Stimulated activated effector memory CD8-positive, alpha-beta T cell treated with anti-CD3 and anti-CD28 coated beads, Interleukin-12 subunit alpha, Interleukin-12 subunit beta, amount 100 ng/mL, for 72 hours (primary cell): ENCODE results near the gene ASH1L.
A peak's percentile ranks its signal among the peaks of the same experiment; 100 is the strongest.

Experiments used
- ATAC-seq: fragments of 150-1000 bp; cut with Tn5 transposase; 2 replicates; pipeline ENCODE4 v1.10.0; 2021
- DNase-seq, 2 donors: peaks; one replicate each; pipeline ENCODE4 v3.0.0; 2021 to 2022; ENCODE audit warnings: low spot score in 2 of 2
- H3K27ac Mint-ChIP-seq: one replicate; pipeline ENCODE4 v1.8.0; 2022; ENCODE audit warnings: mild to moderate bottlenecking, mixed read lengths
- H3K36me3 Mint-ChIP-seq: one replicate; pipeline ENCODE4 v1.8.0; 2022; ENCODE audit warnings: mild to moderate bottlenecking, mixed read lengths
- H3K4me1 Mint-ChIP-seq: one replicate; pipeline ENCODE4 v1.8.0; 2022; ENCODE audit warnings: mixed read lengths
- H3K4me3 Mint-ChIP-seq: one replicate; pipeline ENCODE4 v1.8.0; 2022; ENCODE audit warnings: mild to moderate bottlenecking, mixed read lengths
- H3K9me3 Mint-ChIP-seq: one replicate; pipeline ENCODE4 v1.8.0; 2022; ENCODE audit warnings: mixed read lengths

ASH1L gene

DNA sequence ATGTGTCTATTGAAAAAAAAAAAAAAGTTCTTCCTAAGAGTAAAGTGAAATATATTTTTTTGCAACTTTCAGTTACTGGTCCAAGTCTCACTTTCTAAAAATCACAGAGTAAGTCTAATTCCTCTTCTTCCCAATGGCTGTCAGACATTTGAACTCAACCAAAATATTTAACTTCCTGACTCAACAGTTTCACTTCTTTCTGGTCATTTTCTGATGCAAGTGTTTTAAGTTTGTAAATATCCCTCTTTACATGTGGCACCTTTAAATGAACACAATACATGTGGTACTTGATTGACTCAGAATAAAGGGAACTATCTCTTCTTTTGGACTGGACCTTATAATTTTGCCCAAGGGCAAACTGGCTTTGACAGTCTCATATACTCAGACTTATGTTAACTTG is 76.7 kb downstream of the ASH1L start:
- no peak for ATAC-seq
- DNase-seq: no peak
- Mint-ChIP-seq H3K4me1 (peaks cover 12% of the 10 kb centered on the region), H3K36me3 (peaks cover 48% of the 10 kb centered on the region), H3K9me3 (no peaks in the 10 kb centered on the region), H3K4me3 (no peak overlapping the region), H3K27ac (peak overlapping the region; percentile 6)

- Mint-ChIP-seq H3K4me3 (no peak overlapping the region), H3K9me3 (no peaks in the 10 kb centered on the region), H3K36me3 (peaks cover 48% of the 10 kb centered on the region), H3K4me1 (peaks cover 6% of the 10 kb centered on the region), H3K27ac (no peak overlapping the region)
- ATAC-seq (no peak), DNase-seq (no peak)
Measured at GRCh38 chr1:155485222-155485621, 77.4 kb downstream of the ASH1L start.

- ATAC-seq (no peak), DNase-seq (no peak)
- no peak overlapping the region for H3K4me3 Mint-ChIP-seq
- H3K27ac Mint-ChIP-seq: peak overlapping the region; percentile 54
- peaks cover 48% of the 10 kb centered on the region for H3K36me3 Mint-ChIP-seq
- peaks cover 25% of the 10 kb centered on the region for H3K4me1 Mint-ChIP-seq
- no peaks in the 10 kb centered on the region for H3K9me3 Mint-ChIP-seq
Measured at GRCh38 chr1:155481741-155482241, 80.8 kb downstream of the ASH1L start.

DNA sequence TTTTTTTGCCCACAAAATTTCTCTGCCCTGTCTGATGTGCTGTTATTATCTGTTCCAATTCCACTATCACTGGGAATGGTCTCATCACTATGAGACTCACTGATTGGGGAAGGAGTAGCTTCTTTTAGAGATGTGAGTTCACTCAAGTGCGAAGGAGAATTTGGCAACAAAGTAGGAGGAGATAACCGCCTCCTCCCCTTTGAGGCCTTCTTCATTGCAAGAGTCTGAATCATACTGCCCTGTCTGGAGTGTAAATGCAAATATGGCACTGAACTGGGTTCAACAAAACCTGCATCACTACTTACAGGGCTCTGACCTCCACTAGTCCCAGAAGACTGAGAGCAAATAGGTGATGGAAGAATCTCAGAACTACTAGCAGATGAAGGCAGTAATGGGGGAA is 83.4 kb downstream of the ASH1L start:
- H3K9me3 Mint-ChIP-seq: no peaks in the 10 kb centered on the region
- H3K4me3 Mint-ChIP-seq: no peak overlapping the region
- peaks cover 26% of the 10 kb centered on the region for H3K4me1 Mint-ChIP-seq
- DNase-seq (no peak), ATAC-seq (no peak)
- H3K36me3 Mint-ChIP-seq: peaks cover 59% of the 10 kb centered on the region
- H3K27ac Mint-ChIP-seq: no peak overlapping the region

- ATAC-seq (no peak), DNase-seq (no peak)
- Mint-ChIP-seq H3K27ac (no peak overlapping the region), H3K9me3 (no peaks in the 10 kb centered on the region), H3K4me3 (no peak overlapping the region), H3K36me3 (peaks cover 64% of the 10 kb centered on the region), H3K4me1 (peaks cover 26% of the 10 kb centered on the region)
Measured at GRCh38 chr1:155478270-155478852, 84.2 kb downstream of the ASH1L start.

DNA sequence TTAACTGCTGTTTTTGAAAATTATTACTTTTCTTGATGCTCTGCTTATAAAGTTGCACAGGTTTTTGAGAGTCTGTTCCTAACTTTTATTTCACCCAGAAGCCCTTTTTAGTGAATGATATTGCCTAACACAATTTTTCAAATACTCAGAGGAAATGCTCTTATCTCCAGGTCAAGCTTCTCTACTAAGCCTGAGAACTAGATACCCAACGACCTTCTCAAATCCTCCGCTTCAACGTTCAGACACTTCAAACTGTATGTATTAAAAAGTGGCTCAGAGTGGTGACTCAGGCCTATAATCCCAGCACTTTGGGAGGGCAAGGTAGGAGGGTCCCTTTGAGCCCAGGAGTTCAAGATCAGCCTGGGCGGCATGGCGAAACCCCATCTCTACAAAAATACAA is 88.5 kb downstream of the ASH1L start:
- Mint-ChIP-seq H3K4me3 (no peak overlapping the region), H3K4me1 (peaks cover 26% of the 10 kb centered on the region), H3K27ac (no peak overlapping the region), H3K9me3 (peaks cover 6% of the 10 kb centered on the region), H3K36me3 (peaks cover 43% of the 10 kb centered on the region)
- ATAC-seq: no peak
- no peak for DNase-seq

DNA sequence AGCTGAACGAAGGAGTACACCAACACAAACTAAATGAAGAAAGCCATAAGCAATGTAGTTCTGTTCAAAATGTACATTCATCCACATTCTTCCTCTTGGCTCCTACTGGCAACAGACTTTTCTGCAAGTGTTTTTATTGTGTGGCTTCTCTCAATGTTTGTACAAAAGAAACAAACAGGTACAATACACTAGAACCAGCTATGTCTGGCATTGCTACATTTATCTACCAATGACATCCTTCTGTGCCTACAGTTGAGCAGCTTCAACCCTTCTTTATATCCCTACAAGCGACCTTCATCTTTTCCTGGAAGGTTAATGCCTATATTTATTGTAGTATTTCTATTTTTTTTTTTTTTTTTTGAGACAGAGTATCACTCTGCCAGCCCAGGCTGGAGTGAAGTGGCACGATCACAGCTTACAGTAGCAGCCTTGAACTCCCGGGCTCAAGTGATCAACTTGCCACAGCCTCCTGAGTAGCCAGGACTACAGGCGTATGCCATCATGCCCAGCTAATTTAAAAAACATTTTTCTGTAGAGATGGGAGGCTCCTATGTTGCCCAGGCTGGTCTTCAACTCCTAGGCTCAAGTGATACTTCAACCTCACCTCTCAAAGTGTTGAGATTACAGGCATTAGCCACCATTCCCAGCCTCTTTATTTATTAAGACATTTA is 89.3 kb downstream of the ASH1L start:
- peaks cover 6% of the 10 kb centered on the region for H3K9me3 Mint-ChIP-seq
- DNase-seq (no peak), ATAC-seq (no peak)
- H3K4me3 Mint-ChIP-seq: no peak overlapping the region
- H3K4me1 Mint-ChIP-seq: peaks cover 20% of the 10 kb centered on the region
- no peak overlapping the region for H3K27ac Mint-ChIP-seq
- peaks cover 47% of the 10 kb centered on the region for H3K36me3 Mint-ChIP-seq

DNA sequence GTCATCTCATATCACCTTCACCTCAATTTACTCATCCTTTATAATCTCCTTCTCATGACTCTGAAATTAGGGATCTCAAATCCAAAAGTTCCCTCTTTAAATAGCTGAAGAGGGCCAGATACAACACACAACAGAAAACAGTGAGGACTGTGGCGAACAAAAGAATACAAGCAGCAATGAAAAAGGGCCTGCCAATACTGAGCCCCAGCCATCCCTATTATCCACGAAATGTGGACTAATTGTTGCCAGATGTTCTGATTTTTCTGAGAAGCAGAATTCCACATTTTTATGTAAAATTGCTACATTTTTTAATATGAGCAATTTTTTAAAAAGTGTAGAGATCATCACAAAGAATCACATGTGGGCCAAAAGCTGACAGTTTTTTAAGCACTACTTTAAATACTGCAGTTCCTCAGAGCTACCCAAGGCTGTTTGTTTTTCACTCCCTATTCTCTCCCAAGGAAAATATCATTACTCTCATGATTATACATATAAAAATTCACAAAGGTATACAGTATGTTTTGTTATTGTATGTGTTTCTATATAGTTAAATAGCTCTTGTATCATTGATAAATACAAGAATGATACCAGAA is 90.0 kb downstream of the ASH1L start:
- Mint-ChIP-seq H3K4me1 (peaks cover 16% of the 10 kb centered on the region), H3K4me3 (no peak overlapping the region), H3K36me3 (peaks cover 49% of the 10 kb centered on the region), H3K9me3 (peaks cover 6% of the 10 kb centered on the region), H3K27ac (no peak overlapping the region)
- DNase-seq (no peak), ATAC-seq (no peak)

DNA sequence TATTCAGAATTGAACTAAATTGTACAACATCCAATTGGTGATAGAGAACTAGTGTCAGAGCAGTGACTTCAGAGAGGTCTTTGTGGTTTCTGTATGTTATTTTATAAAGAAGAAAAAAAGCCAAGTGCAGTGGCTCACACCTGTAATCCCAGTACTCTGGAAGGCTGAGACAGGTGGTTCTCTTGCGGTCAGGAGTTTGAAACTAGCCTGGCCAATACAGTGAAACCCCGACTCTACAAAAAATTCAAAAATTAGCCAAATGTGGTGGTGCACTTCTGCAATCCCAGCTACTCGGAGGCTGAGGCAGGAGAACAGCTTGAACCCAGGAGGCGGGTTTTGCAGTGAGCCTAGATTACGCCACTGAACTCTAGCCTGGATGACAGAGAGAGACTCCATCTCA is 90.7 kb downstream of the ASH1L start:
- peaks cover 20% of the 10 kb centered on the region for H3K4me1 Mint-ChIP-seq
- H3K9me3 Mint-ChIP-seq: peaks cover 6% of the 10 kb centered on the region
- H3K36me3 Mint-ChIP-seq: peaks cover 49% of the 10 kb centered on the region
- DNase-seq: no peak
- no peak overlapping the region for H3K27ac Mint-ChIP-seq
- ATAC-seq: no peak
- H3K4me3 Mint-ChIP-seq: no peak overlapping the region

- no peak for ATAC-seq
- peaks cover 6% of the 10 kb centered on the region for H3K9me3 Mint-ChIP-seq
- H3K4me3 Mint-ChIP-seq: no peak overlapping the region
- peaks cover 47% of the 10 kb centered on the region for H3K36me3 Mint-ChIP-seq
- no peak for DNase-seq
- H3K4me1 Mint-ChIP-seq: peaks cover 28% of the 10 kb centered on the region
- no peak overlapping the region for H3K27ac Mint-ChIP-seq
Measured at GRCh38 chr1:155471026-155471425, 91.6 kb downstream of the ASH1L start.

DNA sequence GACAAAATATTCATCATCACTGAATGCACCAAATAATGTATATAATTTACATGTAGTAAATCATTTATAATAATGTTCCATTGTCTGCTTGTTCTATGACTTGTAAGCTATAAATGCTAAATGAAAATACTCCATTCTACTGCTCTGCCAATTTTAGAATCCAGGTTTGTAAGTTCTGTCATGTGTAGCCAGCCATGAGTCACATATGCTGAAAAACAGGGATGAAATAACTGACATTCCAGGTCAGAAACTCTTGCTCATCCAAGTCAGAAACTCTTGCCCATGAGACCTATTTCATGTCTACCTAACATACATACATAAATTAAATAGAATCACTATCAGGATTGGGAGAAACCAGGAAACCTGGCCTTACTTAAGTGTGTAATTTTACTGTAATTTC is 95.6 kb downstream of the ASH1L start:
- Mint-ChIP-seq H3K36me3 (peaks cover 32% of the 10 kb centered on the region), H3K27ac (peak overlapping the region; percentile 66), H3K9me3 (peaks cover 3% of the 10 kb centered on the region), H3K4me3 (no peak overlapping the region), H3K4me1 (peaks cover 32% of the 10 kb centered on the region)
- ATAC-seq (no peak), DNase-seq (no peak)

DNA sequence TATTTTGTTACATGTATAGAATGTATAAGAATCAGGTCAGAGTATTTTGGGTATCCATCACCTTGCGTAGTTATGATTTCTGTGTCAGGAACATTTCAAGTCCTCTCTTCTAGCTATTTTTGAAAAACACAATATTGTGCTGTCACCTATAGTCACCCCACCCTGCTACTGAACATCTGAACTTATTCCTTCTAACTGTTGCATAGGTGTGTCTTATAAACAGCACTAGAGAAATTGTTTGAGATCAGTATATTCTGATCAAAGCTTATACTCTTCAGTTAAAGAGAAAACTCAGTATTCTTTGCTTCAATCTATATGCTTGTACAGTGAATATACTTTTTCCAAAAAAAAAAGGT is 96.0 kb downstream of the ASH1L start:
- Mint-ChIP-seq H3K9me3 (peaks cover 2% of the 10 kb centered on the region), H3K27ac (peak overlapping the region; percentile 66), H3K36me3 (peaks cover 28% of the 10 kb centered on the region), H3K4me3 (no peak overlapping the region), H3K4me1 (peaks cover 32% of the 10 kb centered on the region)
- ATAC-seq: no peak
- DNase-seq: no peak

DNA sequence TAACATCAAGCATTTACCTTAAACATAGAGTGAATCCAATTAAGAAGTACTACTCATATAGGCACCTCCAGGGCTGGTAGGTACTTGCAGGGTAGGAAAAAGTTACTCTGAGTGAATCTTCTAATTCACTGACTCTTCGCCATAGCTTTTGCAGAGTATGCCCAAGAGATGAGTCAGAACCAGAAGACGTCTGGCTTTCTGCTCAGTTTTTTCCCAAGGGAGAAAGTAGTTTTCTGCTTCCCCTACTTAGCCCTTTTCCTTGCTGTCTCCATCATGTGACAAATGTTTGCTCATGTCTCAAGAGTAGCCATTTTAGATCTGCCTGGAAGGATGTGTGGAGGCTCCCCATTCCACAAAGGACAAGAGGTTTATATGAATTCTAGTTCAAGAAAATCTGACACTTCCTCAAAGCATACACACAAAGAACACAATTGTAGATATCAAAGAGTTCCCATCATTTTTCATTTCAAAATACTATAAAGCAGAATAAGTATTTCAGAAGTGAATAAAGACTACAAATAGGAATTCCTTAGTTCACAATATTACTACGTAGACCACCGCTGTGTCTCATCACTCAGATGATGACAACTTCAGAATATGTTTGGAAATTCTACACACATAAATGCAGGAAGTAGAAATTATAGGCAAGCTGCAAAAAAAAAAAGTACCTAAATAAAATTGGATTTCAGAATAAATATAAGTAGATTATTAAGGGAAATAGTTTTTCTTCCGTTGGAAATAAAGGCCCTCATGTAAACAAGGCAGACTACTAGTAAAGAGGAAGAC is 98.5 kb downstream of the ASH1L start:
- no peak overlapping the region for H3K4me3 Mint-ChIP-seq
- no peaks in the 10 kb centered on the region for H3K9me3 Mint-ChIP-seq
- DNase-seq (no peak), ATAC-seq (no peak)
- peak overlapping the region; percentile 13 for H3K27ac Mint-ChIP-seq
- peaks cover 23% of the 10 kb centered on the region for H3K4me1 Mint-ChIP-seq
- H3K36me3 Mint-ChIP-seq: peaks cover 30% of the 10 kb centered on the region

GRCh38 chr1:155458111-155458510 is 104.5 kb downstream of the ASH1L start:
- Mint-ChIP-seq H3K27ac (no peak overlapping the region), H3K36me3 (peaks cover 53% of the 10 kb centered on the region), H3K4me3 (no peak overlapping the region), H3K9me3 (no peaks in the 10 kb centered on the region), H3K4me1 (peaks cover 16% of the 10 kb centered on the region)
- no peak for ATAC-seq
- no peak for DNase-seq

GRCh38 chr1:155457266-155457665 is 105.3 kb downstream of the ASH1L start:
- Mint-ChIP-seq H3K9me3 (no peaks in the 10 kb centered on the region), H3K36me3 (peaks cover 60% of the 10 kb centered on the region), H3K4me1 (peaks cover 16% of the 10 kb centered on the region), H3K27ac (no peak overlapping the region), H3K4me3 (no peak overlapping the region)
- DNase-seq (no peak), ATAC-seq (no peak)
